Measurements from ENCODE around the gene MEGF6.

GRCh38 chr1:3456449-3456963 lies 154.8 kb downstream of the MEGF6 start:
- TF ChIP-seq POLR2AphosphoS5 (IDR thresholded peaks at IDR 0.05): no peak
- no peak for TF ChIP-seq POLR2A (IDR thresholded peaks at IDR 0.05)
